SK-N-SH (cell line): ENCODE measurements around the gene NLGN2.

ENCODE experiments used
- CHD2 ChIP-seq: fragments of 150-350 bp; IDR thresholded peaks from 2 replicates; pipeline ENCODE4 v1.6.1; 2018; ENCODE audit warnings: low read length; ENCODE audit not compliant: partially characterized antibody
- CTCF ChIP-seq: fragments of 200-600 bp; sonication (generic); IDR thresholded peaks from 2 replicates; pipeline ENCODE4 v1.6.1; 2017; ENCODE audit warnings: antibody characterized with exemption, mild to moderate bottlenecking, moderate library complexity
- EZH2phosphoT487 ChIP-seq: fragments of 200-600 bp; sonication (generic); IDR thresholded peaks from 2 replicates; pipeline ENCODE4 v1.6.1; 2017; ENCODE audit warnings: low read depth, mixed run types, mild to moderate bottlenecking, antibody characterized with exemption, moderate library complexity, borderline replicate concordance
- FOXM1 ChIP-seq: IDR thresholded peaks from 2 replicates; pipeline ENCODE4 v1.4.0; 2012; ENCODE audit warnings: low read depth, mild to moderate bottlenecking
- MAX ChIP-seq: IDR thresholded peaks from 2 replicates; pipeline ENCODE4 v1.4.0; 2012; ENCODE audit warnings: low read depth
- NFIC ChIP-seq: IDR thresholded peaks from 2 replicates; pipeline ENCODE4 v1.4.0; 2012; ENCODE audit warnings: borderline replicate concordance
- POLR2AphosphoS5 ChIP-seq: IDR thresholded peaks from 2 replicates; pipeline ENCODE4 v1.6.1; 2012; ENCODE audit warnings: low read depth, low read length
- REST ChIP-seq: IDR thresholded peaks from 2 replicates; pipeline ENCODE4 v1.6.1; 2012; ENCODE audit warnings: mild to moderate bottlenecking, low read depth, low read length, moderate library complexity
- SMC3 ChIP-seq: IDR thresholded peaks from 2 replicates; pipeline ENCODE4 v1.6.1; 2012; ENCODE audit warnings: low read depth, low read length, improper control_type of control experiment
- TAF1 ChIP-seq: IDR thresholded peaks from 2 replicates; pipeline ENCODE4 v1.6.1; 2012; ENCODE audit warnings: low read depth, mild to moderate bottlenecking, low read length, moderate library complexity, borderline replicate concordance
- USF2 ChIP-seq: fragments of 150-350 bp; IDR thresholded peaks from 2 replicates; pipeline ENCODE4 v1.6.1; 2017; ENCODE audit warnings: antibody characterized with exemption, low read length, low read depth, borderline replicate concordance
- ZBTB33 ChIP-seq: IDR thresholded peaks from 2 replicates; pipeline ENCODE4 v1.4.0; 2012; ENCODE audit warnings: low read depth, borderline replicate concordance

GRCh38 chr17:7361906-7362305 is 45.7 kb upstream of the NLGN2 start:
- TF ChIP-seq CTCF = no peak
- TF ChIP-seq USF2 = no peak
- no peak for TF ChIP-seq NFIC
- TF ChIP-seq MAX = no peak
- no peak for TF ChIP-seq CHD2
- no peak for TF ChIP-seq SMC3
- TF ChIP-seq POLR2AphosphoS5 = no peak
- TF ChIP-seq FOXM1 = no peak
- no peak for TF ChIP-seq TAF1
- TF ChIP-seq EZH2phosphoT487 = no peak
- TF ChIP-seq ZBTB33 = no peak
- TF ChIP-seq REST = no peak
